GM12878 (cell line): ENCODE results near the gene GOLGA2. TPM values are rescaled to one million over a fixed set of nuclear protein-coding genes. Genes with fewer than 3 reads are reported as not detected.

ENCODE experiments used
- ATAC-seq: fragments of 200-7000 bp; cut with Tn5 transposase; 3 replicates; pipeline ENCODE4 v1.9.1; 2020; ENCODE audit warnings: mild to moderate bottlenecking, moderate library complexity
- BruUV-seq: library from RNA; stranded (reverse); fragments of 400-500 nt; replicated peaks from 2 replicates; lab custom pipeline; 2021; lab: Mats Ljungman, UMichigan
- CTCF ChIA-PET: fragments of 300-600 bp; sonication (Branson Sonifier 250); formaldehyde crosslinking; extraction: SDS; loops from one replicate; lab custom pipeline; 2021; ENCODE audit warnings: inconsistent platforms; lab: Yijun Ruan, JAX
- POLR2A ChIA-PET: fragments of 350-600 bp; formaldehyde crosslinking; extraction: SDS; loops from one replicate; lab custom pipeline; 2021; ENCODE audit warnings: inconsistent platforms; lab: Charles Lee
- RAD21 ChIA-PET: fragments of 300-600 bp; sonication (Branson Sonifier 250); formaldehyde crosslinking; loops from one replicate; lab custom pipeline; 2023; ENCODE audit warnings: antibody characterized with exemption; ENCODE audit not compliant: unreplicated experiment; lab: Charles Lee
- SMC1A ChIA-PET: fragments of 300-600 bp; sonication (Branson Sonifier 250); formaldehyde crosslinking; loops from one replicate; lab custom pipeline; 2023; ENCODE audit not compliant: unreplicated experiment, uncharacterized antibody; lab: Charles Lee
- DNase-seq: peaks from one replicate; pipeline ENCODE4 v3.0.0-alpha.2; 2011; ENCODE audit warnings: low read depth, low spot score
- FAIRE-seq: peaks from 3 replicates; lab custom pipeline; 2011; peaks lifted over from hg19 to GRCh38; lab: Jason Lieb, UNC
- H2AFZ ChIP-seq: 2 replicates; pipeline ENCODE4 v1.6.0; 2011; ENCODE audit warnings: low read depth, low read length, control low read depth; ENCODE audit not compliant: control insufficient read depth
- H3K27ac ChIP-seq: 2 replicates; pipeline ENCODE4 v1.5.1; 2011; ENCODE audit warnings: control low read depth; ENCODE audit not compliant: control insufficient read depth, insufficient read depth
- H3K27me3 ChIP-seq, 2 experiments: replicated peaks in 1 of 2; 2 replicates each; pipeline versions ENCODE4 v1.6.0 to v1.6.1; 2011; ENCODE audit warnings: low read length in 1 of 2; ENCODE audit not compliant: control insufficient read depth in 2 of 2, insufficient read depth in 2 of 2
- H3K36me3 ChIP-seq, 2 experiments: 2 replicates each; pipeline ENCODE4 v1.5.1; 2011; ENCODE audit warnings: low read length in 1 of 2; ENCODE audit not compliant: control insufficient read depth in 2 of 2, insufficient read depth in 2 of 2
- H3K4me1 ChIP-seq: 2 replicates; pipeline ENCODE4 v1.6.1; 2011; ENCODE audit warnings: mild to moderate bottlenecking, low read length, moderate library complexity, mixed read lengths; ENCODE audit not compliant: control insufficient read depth, insufficient read depth
- H3K4me2 ChIP-seq: 2 replicates; pipeline ENCODE4 v1.6.0; 2011; ENCODE audit warnings: control low read depth; ENCODE audit not compliant: control insufficient read depth, insufficient read depth
- H3K4me3 ChIP-seq: fragments of 200-600 bp; sonication (generic); 2 replicates; pipeline ENCODE4 v1.5.1; 2016
- H3K79me2 ChIP-seq: 2 replicates; pipeline ENCODE4 v1.6.0; 2011; ENCODE audit warnings: low read length; ENCODE audit not compliant: control insufficient read depth, insufficient read depth
- H3K9ac ChIP-seq: 2 replicates; pipeline ENCODE4 v1.8.0; 2011; ENCODE audit warnings: low read length, control low read depth, mixed read lengths; ENCODE audit not compliant: control insufficient read depth, insufficient read depth
- H3K9me3 ChIP-seq: replicated peaks from 3 replicates; pipeline ENCODE4 v1.5.1; 2011; ENCODE audit warnings: mild to moderate bottlenecking, low read length; ENCODE audit not compliant: control insufficient read depth, insufficient read depth
- H4K20me1 ChIP-seq: 2 replicates; pipeline ENCODE4 v1.6.0; 2011; ENCODE audit not compliant: control insufficient read depth, insufficient read depth
- BACH1 ChIP-seq: fragments of 450-650 bp; IDR thresholded peaks from 2 replicates; pipeline ENCODE4 v1.6.1; 2017; ENCODE audit warnings: mild to moderate bottlenecking, borderline replicate concordance
- EGR1 ChIP-seq, 2 experiments: IDR thresholded peaks; 1 replicate in 1 of 2; 2 replicates in 1 of 2; pipeline ENCODE4 v1.6.1; 2011 to 2012; ENCODE audit warnings: low read depth in 2 of 2, low read length in 2 of 2, borderline replicate concordance in 1 of 2, mild to moderate bottlenecking in 1 of 2, moderate library complexity in 1 of 2
- IKZF1 ChIP-seq: fragments of 450-650 bp; conservative IDR thresholded peaks from 2 replicates; pipeline ENCODE4 v1.6.1; 2017; ENCODE audit warnings: antibody characterized with exemption, mild to moderate bottlenecking
- NR2F1 ChIP-seq: fragments of 450-650 bp; conservative IDR thresholded peaks from 2 replicates; pipeline ENCODE4 v1.6.1; 2017; ENCODE audit warnings: mild to moderate bottlenecking
- NRF1 ChIP-seq: conservative IDR thresholded peaks from 2 replicates; pipeline ENCODE4 v1.6.1; 2011; ENCODE audit warnings: mild to moderate bottlenecking, low read depth, low read length, improper control_type of control experiment
- SP1 ChIP-seq: IDR thresholded peaks from one replicate; pipeline ENCODE4 v1.6.1; 2011; ENCODE audit warnings: low read depth, low read length
- ZBTB40 ChIP-seq: fragments of 450-650 bp; IDR thresholded peaks from 2 replicates; pipeline ENCODE4 v1.6.1; 2016; ENCODE audit warnings: mild to moderate bottlenecking, moderate library complexity, borderline replicate concordance
- WGBS: methylation state at CpG from one replicate; pipeline ENCODE4 v1.1.6; 2016; ENCODE audit warnings: low lambda C conversion rate; ENCODE audit not compliant: insufficient replicate concordance, insufficient coverage; ENCODE audit errors: missing lambda C conversion rate; 5-methylcytosine and 5-hydroxymethylcytosine counted together
- in situ Hi-C: fragments of 300-500 bp; cut with MboI; formaldehyde crosslinking; loops from 9 replicates; pipeline ENCODE4 v1.14.3; 2018; ENCODE audit warnings: mixed read lengths
- intact Hi-C: fragments of 100-400 bp; cut with micrococcal nuclease; formaldehyde crosslinking; loops from one replicate; pipeline ENCODE4 v1.14.2; 2022; ENCODE audit not compliant: unreplicated experiment
- polyA plus RNA-seq, 11 experiments: library from polyadenylated mRNA; depleted of rRNA in 4 of 11; unstranded in 6 of 11; stranded (reverse) in 5 of 11; fragments of >200 nt; fragmentation: Nextera tagmentation in 4 of 11; fragmentation: Illumina TruSeq in 1 of 11; extraction: Ambion mirVana in 4 of 11; extraction: Trizol in 1 of 11; gene quantifications; 1 replicate in 1 of 11; 2 replicates in 10 of 11; pipeline versions ENCODE4 v1.2.1 to v1.2.3, GENCODE V29; 2011 to 2016; ENCODE audit warnings: inconsistent platforms in 2 of 11, missing spikeins in 2 of 11, low read depth in 1 of 11
- total RNA-seq, 4 experiments: library from RNA; depleted of rRNA in 3 of 4; stranded (reverse); fragments of >200 nt in 3 of 4; fragmentation: Illumina TruSeq in 1 of 4; extraction: Trizol in 1 of 4; gene quantifications; 2 replicates each; pipeline versions ENCODE4 v1.2.1 to v1.2.3, GENCODE V29; 2013 to 2021

The GOLGA2 gene
- total and polyA plus RNA-seq, 10 of the 15 experiments (the other 5 are each of a cell fraction or from before 2014, with no cell fraction given) = 5.9 to 32.6 (median 19.7) TPM

GRCh38 chr9:128249908-128250838 lies 25.6 kb downstream of the GOLGA2 start:
- in situ Hi-C loops = no loop called here
- SMC1A ChIA-PET = interaction anchor here (1.4 kb wide), 1 partner anchor 9 kb away, joined by 3 read pairs; no protein-coding TSS in a partner anchor
- H3K4me1 ChIP-seq = no peaks in the 10 kb centered on the region
- H3K4me3 ChIP-seq = peak overlapping the region; percentile 64; the same call in 1 of the 2 replicates
- peak overlapping the region; percentile 41 for H2AFZ ChIP-seq
- no peaks in the 10 kb centered on the region for H4K20me1 ChIP-seq
- H3K27me3 ChIP-seq = peaks cover 0 to 3% of the 10 kb centered on the region in 2 experiments; a peak in 2 of 4 replicates
- RAD21 ChIA-PET = no interaction called here
- no TSS peak for BruUV-seq
- H3K27ac ChIP-seq = no peak overlapping the region
- no peaks in the 10 kb centered on the region for H3K79me2 ChIP-seq
- H3K36me3 ChIP-seq = no peaks in the 10 kb centered on the region
- ATAC-seq (peak; percentile 96), FAIRE-seq (peak; percentile 97), DNase-seq (peak; percentile 25)
- peak overlapping the region; percentile 79 for H3K4me2 ChIP-seq
- TF ChIP-seq SP1 = peak; percentile 40
- TF ChIP-seq ZBTB40 = no peak
- 0 out of 3 replicates have a peak, but pooled peaks of 1 of the 2 experiments have one; percentile 11 for TF ChIP-seq EGR1 (IDR thresholded peaks at IDR 0.05; ENCODE audit: borderline replicate concordance in 1 of 2, low read depth in 2 of 2, low read length in 2 of 2)
- TF ChIP-seq IKZF1 = peak; percentile 13; the same call in 1 of the 2 replicates
- peak; percentile 63; the same call in 1 of the 2 replicates for TF ChIP-seq NR2F1
- TF ChIP-seq NRF1 = 0 out of 2 replicates have a peak, but pooled peaks have one; percentile 3
- no peak for TF ChIP-seq BACH1
- intact Hi-C loops = no loop called here
- CTCF ChIA-PET = interaction anchor here (0.7 to 1.8 kb wide), 5 partner anchors 9 to 91 kb away, joined by 3 to 9 read pairs (median 3); no protein-coding TSS in a partner anchor
- H3K9me3 ChIP-seq = no peaks in the 10 kb centered on the region
- H3K9ac ChIP-seq = no peak overlapping the region
- POLR2A ChIA-PET = interaction anchor here (0.7 to 1.4 kb wide), 3 partner anchors 16 to 28 kb away, joined by 3 read pairs; partner anchors contain the start of genes GOLGA2 and SWI5
- 7% methylated on average over 66 of the region's 81 CpGs for WGBS
